Lung (tissue), 12 donors: Measurements from ENCODE around the gene TBX5. TPM values are rescaled to one million over a fixed set of nuclear protein-coding genes. Genes with fewer than 3 reads are reported as not detected.

Source experiments
- ATAC-seq: fragments of 200-7000 bp; cut with Tn5 transposase; one replicate; pipeline ENCODE4 v1.9.1; 2020; ENCODE audit warnings: moderate number of reproducible peaks; ENCODE audit not compliant: insufficient read depth, low FRiP score
- DNase-seq, 3 donors: peaks; one replicate each; pipeline ENCODE4 v3.0.0-alpha.2; 2013 to 2017
- H3K27ac ChIP-seq, 2 donors: one replicate each; pipeline ENCODE4 v1.5.1; 2013; ENCODE audit warnings: mild to moderate bottlenecking in 2 of 2, moderate library complexity in 2 of 2, control low read depth in 1 of 2, inconsistent platforms in 1 of 2, low read depth in 1 of 2, low read length in 1 of 2
- H3K27me3 ChIP-seq, 3 donors: one replicate each; pipeline ENCODE4 v1.5.1; 2013; ENCODE audit warnings: low read length in 2 of 3; ENCODE audit not compliant: control insufficient read depth in 3 of 3, insufficient read depth in 3 of 3
- H3K36me3 ChIP-seq, 4 donors: one replicate each; pipeline ENCODE4 v1.5.1; 2013; ENCODE audit warnings: low read length in 4 of 4, mild to moderate bottlenecking in 1 of 4, moderate library complexity in 1 of 4; ENCODE audit not compliant: control insufficient read depth in 4 of 4, insufficient read depth in 4 of 4
- H3K4me1 ChIP-seq, 5 donors: one replicate each; pipeline ENCODE4 v1.5.1; 2013; ENCODE audit warnings: low read length in 5 of 5, mild to moderate bottlenecking in 2 of 5, moderate library complexity in 1 of 5; ENCODE audit not compliant: control insufficient read depth in 5 of 5, insufficient read depth in 5 of 5
- H3K4me3 ChIP-seq: one replicate; pipeline ENCODE4 v1.5.1; 2013; ENCODE audit warnings: mild to moderate bottlenecking, control low read depth, moderate library complexity
- H3K9ac ChIP-seq, 2 donors: one replicate each; pipeline ENCODE4 v1.5.1; 2013; ENCODE audit warnings: low read length in 2 of 2, control low read depth in 1 of 2; ENCODE audit not compliant: insufficient read depth in 1 of 2
- H3K9me3 ChIP-seq, 4 donors: one replicate each; pipeline ENCODE4 v1.5.1; 2013; ENCODE audit warnings: low read length in 3 of 4, mild to moderate bottlenecking in 1 of 4, moderate library complexity in 1 of 4; ENCODE audit not compliant: control insufficient read depth in 4 of 4, insufficient read depth in 3 of 4
- CTCF ChIP-seq: IDR thresholded peaks from 2 replicates; pipeline ENCODE4 v1.5.1; 2012; ENCODE audit warnings: mild to moderate bottlenecking; ENCODE audit errors: control extremely low read depth, extremely low read depth
- WGBS, 2 donors: extraction: QIAGEN DNeasy Blood & Tissue Kit; methylation state at CpG; one replicate each; pipeline ENCODE4 v1.1.7; 2013; 5-methylcytosine and 5-hydroxymethylcytosine counted together
- polyA plus RNA-seq, 2 donors: library from polyadenylated mRNA; stranded (reverse); fragments of 200-250 nt; gene quantifications; one replicate each; pipeline ENCODE4 v1.2.1, GENCODE V29; 2013
- total RNA-seq, 2 donors: library from RNA; depleted of rRNA in 1 of 2; stranded (reverse); fragments of >200 nt in 1 of 2; gene quantifications; one replicate each; pipeline ENCODE4 v1.2.1, GENCODE V29; 2014 to 2021
- donor health status: control.
- donor health status: control.
- donor health status: Bipolar disorder and iron deficiency.
- donor health status: healthy.
- donor health status: DM: yes; HTN: yes; CAD: no.

TBX5 gene
- total and polyA plus RNA-seq, 4 donors: 5.6 to 39.7 (median 13.9) TPM

DNA sequence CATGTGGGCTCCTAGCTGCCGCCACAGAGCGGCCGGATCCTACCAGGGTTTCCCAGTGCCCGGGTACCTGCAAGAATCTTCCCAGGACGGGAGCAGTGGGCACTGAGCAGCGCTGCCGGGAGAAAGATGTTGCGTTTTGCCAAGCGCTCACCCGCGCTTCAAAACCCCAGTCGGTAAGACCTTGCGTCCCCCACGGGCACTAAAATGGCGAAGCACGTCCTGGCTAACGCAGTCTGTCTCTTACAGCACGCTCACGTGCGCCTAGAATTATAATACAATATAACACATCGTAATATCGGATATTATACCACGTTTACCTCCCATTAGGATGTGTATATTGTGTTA lies 35.1 kb upstream of the TBX5 start:
- H3K36me3 ChIP-seq: no peaks in the 10 kb centered on the region
- no peak overlapping the region for H3K27ac ChIP-seq
- DNase-seq (no peak), ATAC-seq (no peak)
- H3K9ac ChIP-seq: peak overlapping the region in 1 of 2 donors; percentile 43
- peaks cover 0 to 88% (median 20%) of the 10 kb centered on the region in 5 donors for H3K4me1 ChIP-seq
- H3K4me3 ChIP-seq: no peak overlapping the region
- H3K27me3 ChIP-seq: peaks cover 11 to 62% (median 18%) of the 10 kb centered on the region in 3 donors
- TF ChIP-seq CTCF: no peak
- 16 to 25% methylated on average over 23 of the region's 23 CpGs for WGBS, 2 donors
- H3K9me3 ChIP-seq: peaks cover 0 to 6% (median 0%) of the 10 kb centered on the region in 4 donors

- Histone ChIP-seq H3K27me3 (peaks cover 11 to 59% (median 18%) of the 10 kb centered on the region in 3 donors), H3K9me3 (peaks cover 0 to 6% (median 0%) of the 10 kb centered on the region in 4 donors), H3K4me3 (no peak overlapping the region), H3K4me1 (peaks cover 0 to 87% (median 20%) of the 10 kb centered on the region in 5 donors), H3K27ac (no peak overlapping the region), H3K9ac (peak overlapping the region in 1 of 2 donors; percentile 43), H3K36me3 (no peaks in the 10 kb centered on the region)
- 9 to 17% methylated on average over 54 of the region's 54 CpGs for WGBS, 2 donors
- no peak for ATAC-seq
- DNase-seq: peak; percentile 60 to 81 (median 75)
- no peak for TF ChIP-seq CTCF
Observed at GRCh38 chr12:114440270-114441038, 34.5 kb upstream of the TBX5 start.

GRCh38 chr12:114439817-114440216 lies 33.9 kb upstream of the TBX5 start:
- peak; percentile 76 to 89 (median 81) for DNase-seq

More at GRCh38 chr12:114439817-114440216, 33.9 kb upstream of the TBX5 start:
- H3K27ac ChIP-seq: no peak overlapping the region
- H3K9ac ChIP-seq: peak overlapping the region in 1 of 2 donors; percentile 33
- peaks cover 11 to 58% (median 18%) of the 10 kb centered on the region in 3 donors for H3K27me3 ChIP-seq
- peaks cover 0 to 6% (median 0%) of the 10 kb centered on the region in 4 donors for H3K9me3 ChIP-seq
- no peak for TF ChIP-seq CTCF
- WGBS, 2 donors: 1 to 10% methylated on average over 19 of the region's 19 CpGs
- H3K4me1 ChIP-seq: peaks cover 0 to 84% (median 22%) of the 10 kb centered on the region in 5 donors
- no peak overlapping the region for H3K4me3 ChIP-seq
- no peak for ATAC-seq
- no peaks in the 10 kb centered on the region for H3K36me3 ChIP-seq
